HCT116 (cell line): ENCODE data around the gene PSMD10.

Experiments
- CEBPB ChIP-seq: IDR thresholded peaks from 2 replicates; pipeline ENCODE4 v1.6.1; 2012; ENCODE audit warnings: low read depth
- EZH2 ChIP-seq: fragments of 200-600 bp; sonication (generic); IDR thresholded peaks from 2 replicates; pipeline ENCODE4 v1.6.1; 2017; ENCODE audit warnings: antibody characterized with exemption, mixed run types
- EZH2phosphoT487 ChIP-seq: fragments of 200-600 bp; IDR thresholded peaks from 2 replicates; pipeline ENCODE4 v1.6.1; 2018; ENCODE audit warnings: antibody characterized with exemption, borderline replicate concordance
- JUND ChIP-seq: IDR thresholded peaks from 2 replicates; pipeline ENCODE4 v1.6.1; 2012
- POLR2A ChIP-seq: IDR thresholded peaks from 2 replicates; pipeline ENCODE4 v1.7.0; 2011; ENCODE audit warnings: borderline replicate concordance; ENCODE audit not compliant: insufficient read depth, insufficient read length; ENCODE audit errors: extremely low read depth
- RAD21 ChIP-seq: IDR thresholded peaks from 2 replicates; pipeline ENCODE4 v1.6.1; 2012; ENCODE audit warnings: low read depth, mild to moderate bottlenecking
- TCF7L2 ChIP-seq: IDR thresholded peaks from 2 replicates; pipeline ENCODE4 v1.7.0; 2011; ENCODE audit warnings: borderline replicate concordance, inconsistent platforms; ENCODE audit not compliant: insufficient read depth, insufficient read length; ENCODE audit errors: extremely low read depth
- ZFX ChIP-seq: fragments of 450-650 bp; IDR thresholded peaks from 2 replicates; pipeline ENCODE4 v1.6.1; 2017
- ZNF274 ChIP-seq: fragments of 200-500 bp; sonication (Bioruptor generic); IDR thresholded peaks from 2 replicates; pipeline ENCODE4 v1.6.1; 2014; ENCODE audit warnings: mild to moderate bottlenecking, low read depth, low read length, inconsistent platforms
- TF ChIP-seq, protein P1 (sequence below), 3 experiments: fragments of 200-600 bp in 1 of 3; sonication (generic) in 1 of 3; IDR thresholded peaks in 2 of 3; conservative IDR thresholded peaks in 1 of 3; 2 replicates each; pipeline ENCODE4 v1.5.1; 2012 to 2017; ENCODE audit warnings: low read depth in 2 of 3, low read length in 2 of 3, antibody characterized with exemption in 1 of 3, borderline replicate concordance in 1 of 3, control low read depth in 1 of 3, mild to moderate bottlenecking in 1 of 3, mixed read lengths in 1 of 3, mixed run types in 1 of 3, moderate library complexity in 1 of 3; ENCODE audit not compliant: insufficient read depth in 1 of 3
- TF ChIP-seq, protein P2 (sequence below): IDR thresholded peaks from 2 replicates; pipeline ENCODE4 v1.6.1; 2012; ENCODE audit warnings: low read depth
- TF ChIP-seq, protein P3 (sequence below): IDR thresholded peaks from 2 replicates; pipeline ENCODE4 v1.6.1; 2011; ENCODE audit warnings: mild to moderate bottlenecking, low read length, moderate library complexity; ENCODE audit not compliant: insufficient replicate concordance; ENCODE audit errors: extremely low read depth

DNA sequence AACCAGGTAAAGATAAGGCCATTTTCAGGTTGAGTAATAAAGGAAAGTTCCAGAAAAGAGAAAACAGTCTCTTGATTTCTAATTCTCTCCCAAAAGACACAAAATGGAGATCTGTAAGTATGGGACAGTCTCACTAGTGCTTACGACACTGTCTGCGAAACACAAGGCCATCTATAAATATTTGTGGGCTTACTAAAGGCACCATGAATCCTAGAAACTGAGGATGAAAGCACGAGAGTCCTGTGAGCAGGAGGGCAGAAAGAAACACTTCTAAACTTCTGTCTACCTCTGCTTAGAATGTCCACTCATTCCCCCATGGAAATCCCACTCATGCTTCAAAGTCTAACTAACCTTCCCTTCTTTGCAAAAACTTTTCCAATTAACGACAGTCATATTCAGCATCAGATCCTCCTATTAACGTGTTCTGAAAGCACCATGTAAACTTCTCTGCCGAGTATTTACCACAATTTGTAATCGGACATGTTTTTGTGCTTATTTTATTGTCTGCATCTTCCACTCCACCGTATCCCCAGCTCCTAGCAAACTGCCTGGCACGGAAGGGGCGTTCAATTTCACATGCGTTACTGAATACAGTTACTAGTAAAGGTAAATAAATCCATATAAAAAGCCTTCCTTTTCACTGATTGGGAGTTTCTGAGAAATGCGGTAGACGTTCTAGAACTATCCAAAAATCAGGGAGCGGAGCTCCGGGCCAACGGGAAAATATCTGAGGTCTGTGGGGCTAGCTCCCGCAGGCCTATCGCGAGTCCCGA, 665 bp downstream of the PSMD10 start:
- TF ChIP-seq, protein P1, sequence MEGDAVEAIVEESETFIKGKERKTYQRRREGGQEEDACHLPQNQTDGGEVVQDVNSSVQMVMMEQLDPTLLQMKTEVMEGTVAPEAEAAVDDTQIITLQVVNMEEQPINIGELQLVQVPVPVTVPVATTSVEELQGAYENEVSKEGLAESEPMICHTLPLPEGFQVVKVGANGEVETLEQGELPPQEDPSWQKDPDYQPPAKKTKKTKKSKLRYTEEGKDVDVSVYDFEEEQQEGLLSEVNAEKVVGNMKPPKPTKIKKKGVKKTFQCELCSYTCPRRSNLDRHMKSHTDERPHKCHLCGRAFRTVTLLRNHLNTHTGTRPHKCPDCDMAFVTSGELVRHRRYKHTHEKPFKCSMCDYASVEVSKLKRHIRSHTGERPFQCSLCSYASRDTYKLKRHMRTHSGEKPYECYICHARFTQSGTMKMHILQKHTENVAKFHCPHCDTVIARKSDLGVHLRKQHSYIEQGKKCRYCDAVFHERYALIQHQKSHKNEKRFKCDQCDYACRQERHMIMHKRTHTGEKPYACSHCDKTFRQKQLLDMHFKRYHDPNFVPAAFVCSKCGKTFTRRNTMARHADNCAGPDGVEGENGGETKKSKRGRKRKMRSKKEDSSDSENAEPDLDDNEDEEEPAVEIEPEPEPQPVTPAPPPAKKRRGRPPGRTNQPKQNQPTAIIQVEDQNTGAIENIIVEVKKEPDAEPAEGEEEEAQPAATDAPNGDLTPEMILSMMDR (IDR thresholded peaks at IDR 0.05 in 2 of 3, conservative IDR thresholded peaks at IDR 0.05 in 1 of 3; ENCODE audit: borderline replicate concordance in 1 of 3, insufficient read depth in 1 of 3, low read depth in 2 of 3, low read length in 2 of 3): no peak
- TF ChIP-seq EZH2phosphoT487 (no peak), TCF7L2 (no peak), ZNF274 (no peak), POLR2A (no peak), CEBPB (no peak), ZFX (no peak), EZH2 (no peak), JUND (no peak), RAD21 (no peak)
- TF ChIP-seq, protein P2, sequence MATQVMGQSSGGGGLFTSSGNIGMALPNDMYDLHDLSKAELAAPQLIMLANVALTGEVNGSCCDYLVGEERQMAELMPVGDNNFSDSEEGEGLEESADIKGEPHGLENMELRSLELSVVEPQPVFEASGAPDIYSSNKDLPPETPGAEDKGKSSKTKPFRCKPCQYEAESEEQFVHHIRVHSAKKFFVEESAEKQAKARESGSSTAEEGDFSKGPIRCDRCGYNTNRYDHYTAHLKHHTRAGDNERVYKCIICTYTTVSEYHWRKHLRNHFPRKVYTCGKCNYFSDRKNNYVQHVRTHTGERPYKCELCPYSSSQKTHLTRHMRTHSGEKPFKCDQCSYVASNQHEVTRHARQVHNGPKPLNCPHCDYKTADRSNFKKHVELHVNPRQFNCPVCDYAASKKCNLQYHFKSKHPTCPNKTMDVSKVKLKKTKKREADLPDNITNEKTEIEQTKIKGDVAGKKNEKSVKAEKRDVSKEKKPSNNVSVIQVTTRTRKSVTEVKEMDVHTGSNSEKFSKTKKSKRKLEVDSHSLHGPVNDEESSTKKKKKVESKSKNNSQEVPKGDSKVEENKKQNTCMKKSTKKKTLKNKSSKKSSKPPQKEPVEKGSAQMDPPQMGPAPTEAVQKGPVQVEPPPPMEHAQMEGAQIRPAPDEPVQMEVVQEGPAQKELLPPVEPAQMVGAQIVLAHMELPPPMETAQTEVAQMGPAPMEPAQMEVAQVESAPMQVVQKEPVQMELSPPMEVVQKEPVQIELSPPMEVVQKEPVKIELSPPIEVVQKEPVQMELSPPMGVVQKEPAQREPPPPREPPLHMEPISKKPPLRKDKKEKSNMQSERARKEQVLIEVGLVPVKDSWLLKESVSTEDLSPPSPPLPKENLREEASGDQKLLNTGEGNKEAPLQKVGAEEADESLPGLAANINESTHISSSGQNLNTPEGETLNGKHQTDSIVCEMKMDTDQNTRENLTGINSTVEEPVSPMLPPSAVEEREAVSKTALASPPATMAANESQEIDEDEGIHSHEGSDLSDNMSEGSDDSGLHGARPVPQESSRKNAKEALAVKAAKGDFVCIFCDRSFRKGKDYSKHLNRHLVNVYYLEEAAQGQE: no peak
- TF ChIP-seq, protein P3, sequence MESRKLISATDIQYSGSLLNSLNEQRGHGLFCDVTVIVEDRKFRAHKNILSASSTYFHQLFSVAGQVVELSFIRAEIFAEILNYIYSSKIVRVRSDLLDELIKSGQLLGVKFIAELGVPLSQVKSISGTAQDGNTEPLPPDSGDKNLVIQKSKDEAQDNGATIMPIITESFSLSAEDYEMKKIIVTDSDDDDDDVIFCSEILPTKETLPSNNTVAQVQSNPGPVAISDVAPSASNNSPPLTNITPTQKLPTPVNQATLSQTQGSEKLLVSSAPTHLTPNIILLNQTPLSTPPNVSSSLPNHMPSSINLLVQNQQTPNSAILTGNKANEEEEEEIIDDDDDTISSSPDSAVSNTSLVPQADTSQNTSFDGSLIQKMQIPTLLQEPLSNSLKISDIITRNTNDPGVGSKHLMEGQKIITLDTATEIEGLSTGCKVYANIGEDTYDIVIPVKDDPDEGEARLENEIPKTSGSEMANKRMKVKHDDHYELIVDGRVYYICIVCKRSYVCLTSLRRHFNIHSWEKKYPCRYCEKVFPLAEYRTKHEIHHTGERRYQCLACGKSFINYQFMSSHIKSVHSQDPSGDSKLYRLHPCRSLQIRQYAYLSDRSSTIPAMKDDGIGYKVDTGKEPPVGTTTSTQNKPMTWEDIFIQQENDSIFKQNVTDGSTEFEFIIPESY: no peak
